GM12892 (cell line): ENCODE results near the gene MLF1. TPM values are rescaled to one million over a fixed set of nuclear protein-coding genes. Genes with fewer than 3 reads are reported as not detected.
A peak's percentile ranks its signal among the peaks of the same experiment; 100 is the strongest.
"Not testable (repeated sequence)": the region's sequence is repeated elsewhere in the genome, so short reads cannot be mapped to it uniquely, and the experiment has no call there.

Experiments
- DNase-seq: peaks from one replicate; pipeline ENCODE4 v3.0.0; 2011; ENCODE audit not compliant: insufficient read length
- FAIRE-seq: peaks from 2 replicates; lab custom pipeline; 2011; peaks lifted over from hg19 to GRCh38; lab: Jason Lieb, UNC
- POLR2A ChIP-seq: IDR thresholded peaks from 2 replicates; pipeline ENCODE4 v1.6.1; 2011; ENCODE audit warnings: low read depth, low read length, control low read depth
- POLR2AphosphoS5 ChIP-seq: IDR thresholded peaks from 2 replicates; pipeline ENCODE4 v1.6.1; 2011; ENCODE audit warnings: low read depth, low read length, control low read depth
- TAF1 ChIP-seq: IDR thresholded peaks from 2 replicates; pipeline ENCODE4 v1.6.1; 2011; ENCODE audit warnings: low read depth, mild to moderate bottlenecking, control low read depth, low read length, borderline replicate concordance
- polyA plus RNA-seq: library from polyadenylated mRNA; unstranded; fragments of >200 nt; gene quantifications from one replicate; pipeline ENCODE4 v1.2.1, GENCODE V29; 2012; ENCODE audit warnings: missing spikeins, inconsistent platforms; ENCODE audit not compliant: missing spikeins

The MLF1 gene, protein sequence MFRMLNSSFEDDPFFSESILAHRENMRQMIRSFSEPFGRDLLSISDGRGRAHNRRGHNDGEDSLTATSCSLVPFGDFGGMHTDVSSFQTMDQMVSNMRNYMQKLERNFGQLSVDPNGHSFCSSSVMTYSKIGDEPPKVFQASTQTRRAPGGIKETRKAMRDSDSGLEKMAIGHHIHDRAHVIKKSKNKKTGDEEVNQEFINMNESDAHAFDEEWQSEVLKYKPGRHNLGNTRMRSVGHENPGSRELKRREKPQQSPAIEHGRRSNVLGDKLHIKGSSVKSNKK
- 3.5 TPM for polyA plus RNA-seq

DNA sequence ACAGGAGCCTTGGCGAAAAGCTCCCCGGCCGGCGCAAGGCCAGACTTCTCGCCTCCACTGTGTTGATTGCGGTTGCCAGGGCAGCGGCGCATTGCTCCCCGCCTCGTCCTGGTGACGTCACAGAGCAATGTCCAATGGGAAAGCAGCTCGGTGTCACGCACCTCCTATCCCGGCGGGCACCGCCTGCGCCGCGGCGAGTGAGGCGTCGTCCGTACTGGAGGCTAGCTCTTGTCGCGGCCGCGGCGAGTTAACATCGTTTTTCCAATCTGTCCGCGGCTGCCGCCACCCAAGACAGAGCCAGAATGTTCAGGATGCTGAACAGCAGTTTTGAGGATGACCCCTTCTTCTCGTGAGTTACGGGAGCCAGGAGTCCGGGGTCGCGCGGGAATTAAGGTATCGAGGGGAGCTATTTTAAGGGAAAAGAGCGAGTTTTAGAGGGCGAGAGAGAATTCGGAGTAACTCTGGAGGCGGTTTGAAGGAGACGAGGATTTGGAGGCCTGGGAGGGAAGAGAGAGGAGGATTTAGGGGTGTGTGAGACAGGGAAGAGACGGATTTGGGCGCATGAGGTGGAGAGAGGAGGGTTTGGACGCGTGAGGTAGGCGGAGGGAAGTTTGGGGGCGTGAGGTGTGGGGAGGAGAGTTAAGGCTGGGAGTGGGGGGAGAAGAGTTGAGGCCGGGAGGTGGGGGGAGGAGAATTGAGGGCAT is at the start of gene MLF1:
Gene MLF1, plus strand, starts transcription at position 196 of the 704 bp plus-strand sequence. Its CDS starts 107 bp downstream, at position 303.
- TF ChIP-seq TAF1 = no peak
- no peak for TF ChIP-seq POLR2A
- no peak for TF ChIP-seq POLR2AphosphoS5
- peak; percentile 58 for FAIRE-seq
- peak; percentile 54 for DNase-seq

- no peak for TF ChIP-seq POLR2A
- TF ChIP-seq POLR2AphosphoS5 = no peak
- TF ChIP-seq TAF1 = no peak
- no peak for FAIRE-seq
- no peak for DNase-seq
These were observed 48.5 kb upstream of the MLF1 start for GRCh38 chr3:158522221-158523136.

DNA sequence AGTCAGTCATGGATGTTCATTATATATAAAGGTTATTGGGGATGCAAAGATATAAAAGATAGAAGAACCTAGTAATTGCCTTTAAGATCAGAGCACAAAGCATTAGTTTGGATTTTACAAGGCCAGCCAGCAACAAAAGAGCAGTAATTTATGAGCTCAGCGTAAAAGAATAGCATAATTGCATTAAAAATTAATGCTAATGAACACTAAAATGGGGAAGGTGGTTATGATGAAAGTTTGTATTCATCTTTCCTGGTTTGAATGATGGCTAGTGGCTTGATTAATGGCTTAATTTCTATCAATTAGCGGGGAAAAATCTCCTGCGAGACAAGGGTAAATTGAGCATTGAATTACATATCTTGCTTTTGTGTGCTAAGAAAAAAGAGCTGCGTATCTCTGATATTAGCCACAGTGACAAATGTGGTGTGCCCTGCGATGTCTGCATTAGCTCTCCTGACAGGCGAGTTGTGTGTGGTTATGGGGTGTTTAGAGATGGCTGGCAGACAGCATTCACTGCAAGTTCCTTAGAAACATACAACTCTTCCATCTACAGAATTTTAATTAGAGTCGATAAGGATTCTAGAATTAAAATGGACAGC is 42.8 kb upstream of the MLF1 start:
- no peak for FAIRE-seq
- DNase-seq = no peak
- TF ChIP-seq TAF1 = no peak
- TF ChIP-seq POLR2A = no peak
- TF ChIP-seq POLR2AphosphoS5 = no peak

DNA sequence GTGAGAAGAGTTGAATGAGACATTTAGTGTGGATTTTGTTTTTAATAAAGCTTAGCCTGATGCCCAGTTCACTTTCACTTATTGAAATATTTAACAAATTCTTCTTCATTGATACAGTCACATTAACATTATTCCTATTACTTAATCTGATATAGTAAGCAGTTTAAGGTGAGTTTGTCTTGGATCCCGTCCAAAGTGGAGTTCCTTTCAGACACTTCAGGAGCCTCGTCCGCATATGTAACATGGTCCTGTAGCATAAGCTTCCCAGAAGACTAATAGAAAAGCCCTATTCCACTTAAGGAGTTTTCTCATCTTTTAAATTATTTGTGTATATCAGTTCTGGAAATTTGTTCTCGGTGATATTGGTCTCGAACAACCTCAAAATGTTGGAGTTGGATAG is 39.7 kb upstream of the MLF1 start:
- DNase-seq (no peak), FAIRE-seq (no peak)
- TF ChIP-seq POLR2A (no peak), TAF1 (no peak)

DNA sequence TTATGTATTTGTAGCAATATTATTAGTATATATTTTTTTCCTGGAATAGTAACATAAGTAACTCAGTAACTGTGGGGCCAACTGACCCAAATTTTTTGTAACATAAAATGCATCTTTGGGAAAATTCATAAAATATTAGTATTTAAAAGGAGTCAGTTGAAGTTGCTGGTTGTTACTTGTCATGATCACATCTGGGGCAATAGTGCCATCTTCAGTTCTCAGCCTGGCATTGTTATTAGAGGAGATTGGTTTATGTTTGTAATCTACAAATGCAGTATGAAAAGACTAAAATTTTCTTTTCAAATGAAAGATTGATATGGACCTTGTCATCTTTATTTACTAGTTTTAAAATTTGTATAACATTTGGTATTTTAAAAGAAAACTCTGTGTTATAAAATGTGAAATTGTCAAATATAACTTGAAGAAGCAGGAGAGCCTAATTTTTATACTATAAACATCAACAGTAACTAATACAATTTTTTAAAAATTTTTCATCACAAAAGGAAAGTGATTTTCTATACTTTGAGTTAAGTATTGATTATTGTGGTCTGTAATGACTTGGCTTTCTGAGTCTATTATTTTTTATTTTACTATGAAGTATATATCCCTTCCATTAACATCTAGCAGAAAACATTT is 38.8 kb upstream of the MLF1 start:
- TF ChIP-seq POLR2A (no peak), TAF1 (no peak), POLR2AphosphoS5 (no peak)
- DNase-seq (no peak), FAIRE-seq (no peak)

DNA sequence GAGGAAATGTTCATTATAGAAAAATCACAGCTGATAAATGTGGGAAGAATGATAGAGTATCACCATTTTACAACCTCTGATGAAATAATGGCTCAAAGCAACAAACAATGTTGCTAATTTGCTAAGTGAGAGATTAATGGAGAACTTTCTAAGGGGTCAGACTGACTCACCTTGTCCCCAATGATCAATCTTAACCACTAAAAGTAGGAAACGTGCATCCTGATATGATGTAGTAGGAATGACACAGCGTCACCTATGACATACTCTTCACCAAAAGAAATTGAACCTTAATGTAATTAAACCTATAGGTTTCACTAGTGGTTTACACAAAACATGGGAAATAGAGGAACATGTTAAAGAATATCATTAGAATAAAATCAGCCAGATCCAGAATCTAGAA is 35.1 kb upstream of the MLF1 start:
- DNase-seq = no peak
- TF ChIP-seq POLR2A (no peak), POLR2AphosphoS5 (no peak), TAF1 (no peak)
- no peak for FAIRE-seq

GRCh38 chr3:158539414-158540014 is 31.5 kb upstream of the MLF1 start:
- FAIRE-seq = peak; percentile 66
- no peak for DNase-seq
- TF ChIP-seq POLR2AphosphoS5 (no peak), TAF1 (no peak), POLR2A (no peak)

GRCh38 chr3:158540066-158540465 is 30.9 kb upstream of the MLF1 start:
- FAIRE-seq (no peak), DNase-seq (no peak)
- no peak for TF ChIP-seq TAF1

DNA sequence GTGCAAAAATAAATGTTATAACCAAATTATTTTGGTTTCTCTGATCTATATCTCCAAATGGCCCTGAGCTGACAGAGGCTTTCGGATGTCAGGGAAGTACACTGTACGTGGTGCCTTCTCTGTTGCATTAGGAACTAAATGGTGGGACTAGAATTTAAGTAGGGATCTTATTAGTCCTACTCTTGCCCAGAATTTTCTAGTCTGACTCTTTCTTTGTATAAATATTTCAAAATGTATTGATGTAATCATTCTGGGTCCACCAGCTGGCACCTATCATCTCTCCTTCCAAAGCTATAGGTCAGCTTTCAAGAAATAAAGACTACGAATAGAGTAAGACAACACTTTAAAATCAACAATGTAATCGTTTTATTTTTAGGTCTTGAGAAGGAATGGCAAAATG is 22.3 kb upstream of the MLF1 start:
- FAIRE-seq (no peak), DNase-seq (no peak)
- TF ChIP-seq POLR2AphosphoS5 = no peak
- no peak for TF ChIP-seq POLR2A
- TF ChIP-seq TAF1 = no peak

DNA sequence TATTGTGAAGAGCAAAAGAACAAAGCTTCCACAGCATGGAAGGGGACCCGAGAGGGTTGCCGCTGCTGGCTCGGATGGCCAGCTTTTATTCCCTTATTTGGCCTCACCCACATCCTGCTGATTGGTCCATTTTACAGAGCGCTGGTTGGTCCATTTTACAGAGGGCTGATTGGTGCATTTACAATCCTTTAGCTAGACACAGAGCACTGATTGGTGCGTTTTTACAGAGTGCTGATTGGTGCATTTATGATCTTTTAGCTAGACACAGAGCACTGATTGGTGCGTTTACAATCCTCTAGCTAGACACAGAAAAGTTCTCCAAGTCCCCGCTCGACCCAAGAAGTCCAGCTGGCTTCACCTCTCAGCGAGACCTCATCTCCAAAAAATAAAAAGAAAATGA is 21.1 kb upstream of the MLF1 start:
- FAIRE-seq, DNase-seq: not testable (repeated sequence)

- no peak for TF ChIP-seq TAF1
- no peak for TF ChIP-seq POLR2A
- no peak for TF ChIP-seq POLR2AphosphoS5
- DNase-seq (no peak), FAIRE-seq (no peak)
These were observed 18.9 kb upstream of the MLF1 start for GRCh38 chr3:158552124-158552523.

DNA sequence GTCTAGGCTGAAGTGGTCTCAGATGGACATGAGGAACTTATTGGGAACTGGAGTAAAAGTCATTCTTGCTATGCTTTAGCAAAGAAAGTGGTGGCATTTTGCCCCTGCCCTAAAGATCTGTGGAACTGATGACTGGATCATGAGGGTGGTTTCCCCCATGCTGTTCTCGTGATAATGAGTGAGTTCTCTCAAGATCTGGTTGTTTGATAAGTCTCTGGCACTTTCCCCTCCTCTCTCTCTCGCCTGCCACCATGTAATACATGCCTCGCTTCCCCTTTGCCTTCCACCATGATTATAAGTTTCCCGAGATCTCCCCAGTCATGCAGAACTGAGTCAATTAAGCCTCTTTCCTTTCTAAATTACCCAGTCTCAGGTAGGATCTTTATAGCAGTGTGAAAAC is 11.5 kb upstream of the MLF1 start:
- DNase-seq (no peak), FAIRE-seq (no peak)
- TF ChIP-seq TAF1 (no peak), POLR2AphosphoS5 (no peak), POLR2A (no peak)
